ENCODE data around the gene SLC24A3.

DNA sequence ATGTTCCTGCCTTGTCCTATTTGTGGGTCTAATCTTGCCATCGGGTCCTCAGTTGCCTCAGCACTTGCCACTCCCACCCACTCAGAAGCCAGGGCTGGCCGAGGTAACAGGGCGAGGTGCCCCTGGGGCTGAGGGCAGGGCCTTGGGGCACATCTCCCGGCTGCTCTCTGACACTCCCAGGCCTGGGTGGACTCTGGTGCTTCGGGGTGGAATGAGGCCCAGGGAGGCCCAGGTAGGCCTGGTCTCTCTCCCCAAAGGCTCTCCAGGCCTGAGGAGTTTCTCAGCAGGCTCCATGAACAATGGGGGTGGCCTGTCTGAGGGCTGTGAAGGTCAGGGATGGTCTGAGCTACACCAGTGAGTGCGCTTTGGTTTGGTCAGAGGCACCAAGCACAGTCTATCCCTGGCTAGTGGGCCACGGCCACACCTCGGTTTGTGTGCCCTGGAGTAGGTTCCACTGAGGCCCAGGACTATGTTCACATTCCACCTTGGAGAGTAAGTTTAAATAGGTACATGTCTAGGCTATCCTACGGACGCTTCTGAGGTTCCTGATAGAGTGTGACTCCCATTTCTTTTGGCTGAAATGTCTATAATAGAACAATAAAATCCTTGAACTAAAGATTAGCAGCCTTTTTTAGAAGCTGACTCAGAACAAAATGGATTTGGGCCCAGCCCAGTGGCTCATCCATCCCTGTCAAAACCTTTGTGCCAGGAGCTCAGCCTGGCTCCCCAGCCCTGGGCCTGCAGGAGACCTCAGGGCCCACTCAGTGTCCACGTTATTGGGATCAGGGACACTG lies 78.8 kb downstream of the SLC24A3 start:
- TF ChIP-seq, protein P1, sequence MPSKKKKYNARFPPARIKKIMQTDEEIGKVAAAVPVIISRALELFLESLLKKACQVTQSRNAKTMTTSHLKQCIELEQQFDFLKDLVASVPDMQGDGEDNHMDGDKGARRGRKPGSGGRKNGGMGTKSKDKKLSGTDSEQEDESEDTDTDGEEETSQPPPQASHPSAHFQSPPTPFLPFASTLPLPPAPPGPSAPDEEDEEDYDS (CRISPR knock-in tag; IDR thresholded peaks at IDR 0.05) = no peak
- TF ChIP-seq ETV6 (CRISPR knock-in tag; conservative IDR thresholded peaks at IDR 0.05) = no peak
- TF ChIP-seq TAF1 (CRISPR knock-in tag; IDR thresholded peaks at IDR 0.05) = no peak
- TF ChIP-seq RARG (CRISPR knock-in tag; IDR thresholded peaks at IDR 0.05; ENCODE audit: low read depth) = no peak
- TF ChIP-seq, protein P2, sequence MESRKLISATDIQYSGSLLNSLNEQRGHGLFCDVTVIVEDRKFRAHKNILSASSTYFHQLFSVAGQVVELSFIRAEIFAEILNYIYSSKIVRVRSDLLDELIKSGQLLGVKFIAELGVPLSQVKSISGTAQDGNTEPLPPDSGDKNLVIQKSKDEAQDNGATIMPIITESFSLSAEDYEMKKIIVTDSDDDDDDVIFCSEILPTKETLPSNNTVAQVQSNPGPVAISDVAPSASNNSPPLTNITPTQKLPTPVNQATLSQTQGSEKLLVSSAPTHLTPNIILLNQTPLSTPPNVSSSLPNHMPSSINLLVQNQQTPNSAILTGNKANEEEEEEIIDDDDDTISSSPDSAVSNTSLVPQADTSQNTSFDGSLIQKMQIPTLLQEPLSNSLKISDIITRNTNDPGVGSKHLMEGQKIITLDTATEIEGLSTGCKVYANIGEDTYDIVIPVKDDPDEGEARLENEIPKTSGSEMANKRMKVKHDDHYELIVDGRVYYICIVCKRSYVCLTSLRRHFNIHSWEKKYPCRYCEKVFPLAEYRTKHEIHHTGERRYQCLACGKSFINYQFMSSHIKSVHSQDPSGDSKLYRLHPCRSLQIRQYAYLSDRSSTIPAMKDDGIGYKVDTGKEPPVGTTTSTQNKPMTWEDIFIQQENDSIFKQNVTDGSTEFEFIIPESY (CRISPR knock-in tag; IDR thresholded peaks at IDR 0.05) = no peak
- TF ChIP-seq TCF7L2 (IDR thresholded peaks at IDR 0.05; ENCODE audit: low read depth, low read length) = no peak
- TF ChIP-seq, protein P3, sequence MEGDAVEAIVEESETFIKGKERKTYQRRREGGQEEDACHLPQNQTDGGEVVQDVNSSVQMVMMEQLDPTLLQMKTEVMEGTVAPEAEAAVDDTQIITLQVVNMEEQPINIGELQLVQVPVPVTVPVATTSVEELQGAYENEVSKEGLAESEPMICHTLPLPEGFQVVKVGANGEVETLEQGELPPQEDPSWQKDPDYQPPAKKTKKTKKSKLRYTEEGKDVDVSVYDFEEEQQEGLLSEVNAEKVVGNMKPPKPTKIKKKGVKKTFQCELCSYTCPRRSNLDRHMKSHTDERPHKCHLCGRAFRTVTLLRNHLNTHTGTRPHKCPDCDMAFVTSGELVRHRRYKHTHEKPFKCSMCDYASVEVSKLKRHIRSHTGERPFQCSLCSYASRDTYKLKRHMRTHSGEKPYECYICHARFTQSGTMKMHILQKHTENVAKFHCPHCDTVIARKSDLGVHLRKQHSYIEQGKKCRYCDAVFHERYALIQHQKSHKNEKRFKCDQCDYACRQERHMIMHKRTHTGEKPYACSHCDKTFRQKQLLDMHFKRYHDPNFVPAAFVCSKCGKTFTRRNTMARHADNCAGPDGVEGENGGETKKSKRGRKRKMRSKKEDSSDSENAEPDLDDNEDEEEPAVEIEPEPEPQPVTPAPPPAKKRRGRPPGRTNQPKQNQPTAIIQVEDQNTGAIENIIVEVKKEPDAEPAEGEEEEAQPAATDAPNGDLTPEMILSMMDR (CRISPR knock-in tag; IDR thresholded peaks at IDR 0.05) = no peak
- no peak for TF ChIP-seq SIN3A (IDR thresholded peaks at IDR 0.05; ENCODE audit: borderline replicate concordance, low read depth, low read length)
- TF ChIP-seq HMG20A (CRISPR knock-in tag; IDR thresholded peaks at IDR 0.05; ENCODE audit: borderline replicate concordance) = no peak
- TF ChIP-seq EZH2 (conservative IDR thresholded peaks at IDR 0.05; ENCODE audit: low read depth, low read length) = no peak
- TF ChIP-seq ZNF121 (CRISPR knock-in tag; IDR thresholded peaks at IDR 0.05) = no peak
